ENCODE measurements around the gene ADARB2. TPM values are rescaled to one million over a fixed set of nuclear protein-coding genes. Genes with fewer than 3 reads are reported as not detected.

ADARB2 gene
- total and polyA plus RNA-seq, 10 of the 15 experiments (the other 5 are each of a cell fraction or from before 2014, with no cell fraction given) = 0.02 to 4.1 (median 0.76) TPM

- TF ChIP-seq PBX3 (IDR thresholded peaks at IDR 0.05; ENCODE audit: insufficient replicate concordance, low read depth, low read length) = no peak
- no peak for TF ChIP-seq BACH1 (IDR thresholded peaks at IDR 0.05; ENCODE audit: borderline replicate concordance)
- TF ChIP-seq, protein P1, sequence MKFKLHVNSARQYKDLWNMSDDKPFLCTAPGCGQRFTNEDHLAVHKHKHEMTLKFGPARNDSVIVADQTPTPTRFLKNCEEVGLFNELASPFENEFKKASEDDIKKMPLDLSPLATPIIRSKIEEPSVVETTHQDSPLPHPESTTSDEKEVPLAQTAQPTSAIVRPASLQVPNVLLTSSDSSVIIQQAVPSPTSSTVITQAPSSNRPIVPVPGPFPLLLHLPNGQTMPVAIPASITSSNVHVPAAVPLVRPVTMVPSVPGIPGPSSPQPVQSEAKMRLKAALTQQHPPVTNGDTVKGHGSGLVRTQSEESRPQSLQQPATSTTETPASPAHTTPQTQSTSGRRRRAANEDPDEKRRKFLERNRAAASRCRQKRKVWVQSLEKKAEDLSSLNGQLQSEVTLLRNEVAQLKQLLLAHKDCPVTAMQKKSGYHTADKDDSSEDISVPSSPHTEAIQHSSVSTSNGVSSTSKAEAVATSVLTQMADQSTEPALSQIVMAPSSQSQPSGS (IDR thresholded peaks at IDR 0.05; ENCODE audit: low read length) = no peak
- no peak for TF ChIP-seq PKNOX1 (IDR thresholded peaks at IDR 0.05)
- no peak for TF ChIP-seq NR2C1 (IDR thresholded peaks at IDR 0.05)
- TF ChIP-seq, protein P2, sequence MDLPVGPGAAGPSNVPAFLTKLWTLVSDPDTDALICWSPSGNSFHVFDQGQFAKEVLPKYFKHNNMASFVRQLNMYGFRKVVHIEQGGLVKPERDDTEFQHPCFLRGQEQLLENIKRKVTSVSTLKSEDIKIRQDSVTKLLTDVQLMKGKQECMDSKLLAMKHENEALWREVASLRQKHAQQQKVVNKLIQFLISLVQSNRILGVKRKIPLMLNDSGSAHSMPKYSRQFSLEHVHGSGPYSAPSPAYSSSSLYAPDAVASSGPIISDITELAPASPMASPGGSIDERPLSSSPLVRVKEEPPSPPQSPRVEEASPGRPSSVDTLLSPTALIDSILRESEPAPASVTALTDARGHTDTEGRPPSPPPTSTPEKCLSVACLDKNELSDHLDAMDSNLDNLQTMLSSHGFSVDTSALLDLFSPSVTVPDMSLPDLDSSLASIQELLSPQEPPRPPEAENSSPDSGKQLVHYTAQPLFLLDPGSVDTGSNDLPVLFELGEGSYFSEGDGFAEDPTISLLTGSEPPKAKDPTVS (IDR thresholded peaks at IDR 0.05; ENCODE audit: low read depth, low read length) = no peak
These were observed 521.3 kb downstream of the ADARB2 start (continued) for GRCh38 chr10:1215862-1216573.

All from GM12878 (cell line).